SK-N-MC (cell line): ENCODE measurements around the gene DCBLD1.
A peak's percentile ranks its signal among the peaks of the same experiment; 100 is the strongest.

Experiments used
- EZH2 ChIP-seq: fragments of 200-600 bp; sonication (generic); IDR thresholded peaks from one replicate; pipeline ENCODE4 v1.6.1; 2017; ENCODE audit warnings: antibody characterized with exemption
- POLR2AphosphoS5 ChIP-seq: IDR thresholded peaks from 2 replicates; pipeline ENCODE4 v1.6.1; 2012; ENCODE audit warnings: mild to moderate bottlenecking, low read depth, low read length, borderline replicate concordance

DNA sequence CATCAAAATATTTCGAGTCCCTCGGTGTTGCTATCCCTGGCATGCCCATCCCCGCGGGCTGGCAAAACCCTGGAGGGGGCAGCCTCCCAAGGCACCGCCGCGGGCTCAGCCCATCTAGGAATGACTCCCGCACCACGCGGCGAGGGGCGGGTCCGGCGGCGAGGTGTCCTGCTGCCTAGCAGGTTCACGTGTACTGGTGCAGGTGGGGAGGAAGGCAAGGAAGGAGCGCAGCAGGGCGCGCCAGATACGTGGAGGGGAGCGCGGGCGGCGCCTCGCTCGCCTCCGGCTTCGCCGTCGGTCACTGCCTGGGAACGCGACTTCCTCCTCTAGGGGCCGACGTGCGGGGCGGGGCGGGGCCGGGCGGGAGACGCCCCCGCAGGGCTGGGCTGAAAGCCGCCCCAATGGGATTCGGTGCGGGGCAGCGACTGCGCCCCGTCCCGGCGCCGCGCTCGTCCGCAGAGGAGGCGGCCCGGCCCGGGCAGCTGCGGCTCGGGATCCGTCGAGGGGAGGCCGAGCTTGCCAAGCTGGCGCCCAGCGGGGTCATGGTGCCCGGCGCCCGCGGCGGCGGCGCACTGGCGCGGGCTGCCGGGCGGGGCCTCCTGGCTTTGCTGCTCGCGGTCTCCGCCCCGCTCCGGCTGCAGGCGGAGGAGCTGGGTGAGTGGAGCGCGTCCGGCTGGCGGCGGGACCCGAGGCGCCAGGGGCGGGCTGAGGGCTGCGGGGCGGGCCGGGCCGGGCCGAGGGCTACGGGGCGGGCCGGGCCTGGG, at the start of gene DCBLD1:
- TF ChIP-seq POLR2AphosphoS5 (peak; percentile 39; the same call in 1 of the 2 replicates), EZH2 (no peak)
